ENCODE measurements around the gene RNF20. TPM values are rescaled to one million over a fixed set of nuclear protein-coding genes. Genes with fewer than 3 reads are reported as not detected.

The RNF20 gene
- polyA plus RNA-seq, 1 of the 3 experiments (the other 2 are of a cell fraction): 16.0 TPM

DNA sequence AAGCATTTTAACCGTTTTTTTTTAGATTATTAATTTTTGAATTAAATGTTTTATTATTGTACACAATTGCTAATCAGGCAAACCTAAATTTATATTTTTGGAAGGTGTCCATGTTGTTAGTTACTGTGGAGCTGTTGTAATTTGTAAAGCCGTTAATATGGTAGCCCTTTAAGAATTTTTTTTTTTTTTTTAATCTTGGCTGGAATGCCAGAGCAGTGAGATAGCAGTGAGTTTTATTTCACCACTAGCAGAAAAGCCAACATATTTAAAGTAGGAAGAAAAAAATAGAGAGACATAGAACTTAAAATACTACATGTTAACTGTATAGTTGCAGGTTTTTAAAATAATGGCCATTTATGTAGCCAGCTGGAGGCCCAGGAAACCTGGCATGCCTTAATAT is 35.3 kb upstream of the RNF20 start:
- Histone ChIP-seq H3K4me3 (ENCODE audit: low read depth in 2 of 2, low read length in 1 of 2) (no peak overlapping the region), H3K27ac (ENCODE audit: low read depth in 2 of 2, low read length in 1 of 2) (no peak overlapping the region), H3K9ac (no peak overlapping the region), H3K27me3 (ENCODE audit: insufficient read depth) (no peaks in the 10 kb centered on the region), H3K4me1 (ENCODE audit: control insufficient read depth in 1 of 2, insufficient read depth in 2 of 2, low read depth in 1 of 2, low read length in 1 of 2) (peaks cover 0 to 8% of the 10 kb centered on the region in 2 experiments; a peak in 2 of 4 replicates), H3K79me2 (ENCODE audit: insufficient read depth) (no peaks in the 10 kb centered on the region), H3K36me3 (replicated peaks in 1 of 2; ENCODE audit: control insufficient read depth in 1 of 2, insufficient read depth in 2 of 2, low read length in 1 of 2) (no peaks in the 10 kb centered on the region), H4K20me1 (ENCODE audit: insufficient read depth) (no peaks in the 10 kb centered on the region), H2AFZ (ENCODE audit: low read depth) (no peak overlapping the region), H3K4me2 (no peak overlapping the region), H3K9me2 (peaks cover 3% of the 10 kb centered on the region; the same call in 1 of the 2 replicates), H3K9me3 (no peaks in the 10 kb centered on the region), H3F3A (replicated peaks; ENCODE audit: insufficient read depth) (peaks cover 14% of the 10 kb centered on the region)
- ChIA-PET POLR2A (no interaction called here), CTCF (interaction anchor here (0.8 to 2.1 kb wide), 3 partner anchors 32 to 100 kb away, joined by 3 to 7 read pairs (median 3); partner anchors contain the start of genes MRPL50 and ZNF189)
- no peak for DNase-seq
- 81% methylated on average over 2 of the region's 2 CpGs for WGBS (ENCODE audit: low lambda C conversion rate)
- TF ChIP-seq FOXM1 (IDR thresholded peaks at IDR 0.05; ENCODE audit: low read depth) (no peak), SIN3A (IDR thresholded peaks at IDR 0.05; ENCODE audit: borderline replicate concordance, low read depth, low read length) (no peak), EP300 (IDR thresholded peaks at IDR 0.05; ENCODE audit: borderline replicate concordance in 1 of 2, low read depth in 1 of 2, low read length in 1 of 2) (no peak), TEAD4 (IDR thresholded peaks at IDR 0.05; ENCODE audit: borderline replicate concordance, insufficient read depth) (no peak), GATA2 (CRISPR knock-in tag; IDR thresholded peaks at IDR 0.05) (no peak)

DNA sequence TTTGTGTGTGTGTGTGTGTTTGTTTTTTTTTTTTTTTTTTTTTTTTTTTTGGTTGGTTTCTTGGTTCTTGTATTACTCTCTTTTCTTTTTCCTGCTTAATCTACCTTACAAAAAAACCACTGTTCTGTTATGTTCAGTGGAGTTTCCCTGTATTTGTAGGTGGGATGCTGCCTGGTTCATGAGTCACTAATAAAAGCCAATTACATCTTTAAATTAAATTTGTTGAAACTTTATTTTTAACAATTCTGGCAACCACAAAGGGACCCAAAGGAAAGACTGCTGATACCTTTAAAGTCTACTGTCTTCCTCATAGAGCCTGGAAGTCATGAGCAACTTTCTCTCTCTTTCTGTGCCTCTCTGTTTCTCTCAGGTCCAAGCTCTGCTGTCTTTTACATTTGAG is 29.5 kb upstream of the RNF20 start:
- H3K4me1 ChIP-seq (ENCODE audit: control insufficient read depth in 1 of 2, insufficient read depth in 2 of 2, low read depth in 1 of 2, low read length in 1 of 2): peaks cover 0 to 13% of the 10 kb centered on the region in 2 experiments; a peak in 1 of 4 replicates
- no peaks in the 10 kb centered on the region for H3K79me2 ChIP-seq (ENCODE audit: insufficient read depth)
- H3K4me3 ChIP-seq (ENCODE audit: low read depth in 2 of 2, low read length in 1 of 2): no peak overlapping the region
- ChIA-PET POLR2A (no interaction called here), CTCF (interaction anchor here (1.0 to 3.2 kb wide), 3 partner anchors 20 to 55 kb away, joined by 3 to 10 read pairs (median 4); no protein-coding TSS in a partner anchor)
- no peaks in the 10 kb centered on the region for H3K36me3 ChIP-seq (replicated peaks in 1 of 2; ENCODE audit: control insufficient read depth in 1 of 2, insufficient read depth in 2 of 2, low read length in 1 of 2)
- peaks cover 15% of the 10 kb centered on the region for H3F3A ChIP-seq (replicated peaks; ENCODE audit: insufficient read depth)
- no peaks in the 10 kb centered on the region for H3K9me2 ChIP-seq
- no peak for DNase-seq
- no peak overlapping the region for H2AFZ ChIP-seq (ENCODE audit: low read depth)
- no peak overlapping the region for H3K9ac ChIP-seq
- H3K9me3 ChIP-seq: no peaks in the 10 kb centered on the region
- H3K27me3 ChIP-seq (ENCODE audit: insufficient read depth): no peaks in the 10 kb centered on the region
- no peak overlapping the region for H3K27ac ChIP-seq (ENCODE audit: low read depth in 2 of 2, low read length in 1 of 2)
- TF ChIP-seq NRF1 (IDR thresholded peaks at IDR 0.05; ENCODE audit: low read depth, low read length) (no peak), ELF1 (IDR thresholded peaks at IDR 0.05) (no peak), EZH2phosphoT487 (IDR thresholded peaks at IDR 0.05; ENCODE audit: borderline replicate concordance, low read depth) (no peak), FOSL2 (IDR thresholded peaks at IDR 0.05; ENCODE audit: borderline replicate concordance, low read depth) (no peak), JUND (IDR thresholded peaks at IDR 0.05) (no peak), TEAD4 (IDR thresholded peaks at IDR 0.05; ENCODE audit: borderline replicate concordance, insufficient read depth) (no peak), FOXM1 (IDR thresholded peaks at IDR 0.05; ENCODE audit: low read depth) (no peak), MEF2A (IDR thresholded peaks at IDR 0.05; ENCODE audit: borderline replicate concordance, low read depth) (no peak), SMC3 (IDR thresholded peaks at IDR 0.05; ENCODE audit: low read depth, low read length) (no peak)
- TF ChIP-seq, protein P1, sequence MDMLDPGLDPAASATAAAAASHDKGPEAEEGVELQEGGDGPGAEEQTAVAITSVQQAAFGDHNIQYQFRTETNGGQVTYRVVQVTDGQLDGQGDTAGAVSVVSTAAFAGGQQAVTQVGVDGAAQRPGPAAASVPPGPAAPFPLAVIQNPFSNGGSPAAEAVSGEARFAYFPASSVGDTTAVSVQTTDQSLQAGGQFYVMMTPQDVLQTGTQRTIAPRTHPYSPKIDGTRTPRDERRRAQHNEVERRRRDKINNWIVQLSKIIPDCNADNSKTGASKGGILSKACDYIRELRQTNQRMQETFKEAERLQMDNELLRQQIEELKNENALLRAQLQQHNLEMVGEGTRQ (IDR thresholded peaks at IDR 0.05; ENCODE audit: borderline replicate concordance, low read depth, low read length): no peak
- TF ChIP-seq, protein P2, sequence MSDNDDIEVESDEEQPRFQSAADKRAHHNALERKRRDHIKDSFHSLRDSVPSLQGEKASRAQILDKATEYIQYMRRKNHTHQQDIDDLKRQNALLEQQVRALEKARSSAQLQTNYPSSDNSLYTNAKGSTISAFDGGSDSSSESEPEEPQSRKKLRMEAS (IDR thresholded peaks at IDR 0.05; ENCODE audit: low read depth): no peak
- TF ChIP-seq, protein P3, sequence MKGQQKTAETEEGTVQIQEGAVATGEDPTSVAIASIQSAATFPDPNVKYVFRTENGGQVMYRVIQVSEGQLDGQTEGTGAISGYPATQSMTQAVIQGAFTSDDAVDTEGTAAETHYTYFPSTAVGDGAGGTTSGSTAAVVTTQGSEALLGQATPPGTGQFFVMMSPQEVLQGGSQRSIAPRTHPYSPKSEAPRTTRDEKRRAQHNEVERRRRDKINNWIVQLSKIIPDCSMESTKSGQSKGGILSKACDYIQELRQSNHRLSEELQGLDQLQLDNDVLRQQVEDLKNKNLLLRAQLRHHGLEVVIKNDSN (IDR thresholded peaks at IDR 0.05; ENCODE audit: borderline replicate concordance, low read depth): no peak
- no peaks in the 10 kb centered on the region for H4K20me1 ChIP-seq (ENCODE audit: insufficient read depth)
- no peak overlapping the region for H3K4me2 ChIP-seq

Data from SK-N-SH (cell line).